HUES64 (cell line): ENCODE results near the gene FBXO24.
"Not testable (repeated sequence)": the region's sequence is repeated elsewhere in the genome, so short reads cannot be mapped to it uniquely, and the experiment has no call there.

Source experiments
- H3K27ac ChIP-seq: 2 replicates; pipeline ENCODE4 v1.7.0; 2013; ENCODE audit warnings: low read depth, low read length, inconsistent platforms
- H3K27me3 ChIP-seq: 2 replicates; pipeline ENCODE4 v1.6.1; 2013; ENCODE audit warnings: mild to moderate bottlenecking, low read length; ENCODE audit not compliant: insufficient read depth
- H3K36me3 ChIP-seq: 2 replicates; pipeline ENCODE4 v1.6.1; 2013; ENCODE audit warnings: mild to moderate bottlenecking, low read length; ENCODE audit not compliant: insufficient read depth
- H3K4me1 ChIP-seq: 2 replicates; pipeline ENCODE4 v1.6.1; 2013; ENCODE audit warnings: mild to moderate bottlenecking, low read length, moderate library complexity; ENCODE audit not compliant: insufficient read depth
- H3K4me3 ChIP-seq: 2 replicates; pipeline ENCODE4 v1.5.1; 2013; ENCODE audit warnings: mild to moderate bottlenecking, low read length, moderate library complexity
- H3K9ac ChIP-seq: 2 replicates; pipeline ENCODE4 v1.6.1; 2013; ENCODE audit warnings: mild to moderate bottlenecking, low read depth, low read length
- H3K9me3 ChIP-seq: 2 replicates; pipeline ENCODE4 v1.6.1; 2013; ENCODE audit warnings: low read depth, low read length; ENCODE audit not compliant: insufficient read depth
- WGBS: fragments of 150-250, 120-280 bp; methylation state at CpG from one replicate; pipeline ENCODE4 v1.1.7; 2013; ENCODE audit warnings: missing lambda C conversion rate; 5-methylcytosine and 5-hydroxymethylcytosine counted together

The FBXO24 gene

GRCh38 chr7:100561491-100562194 is 24.5 kb upstream of the FBXO24 start:
- Histone ChIP-seq H3K9me3 (no peaks in the 10 kb centered on the region), H3K9ac (no peak overlapping the region)
- 96% methylated on average over 12 of the region's 12 CpGs for WGBS

GRCh38 chr7:100562195-100563099 is 23.7 kb upstream of the FBXO24 start:
- 93% methylated on average over 26 of the region's 26 CpGs for WGBS
- H3K36me3 ChIP-seq = no peaks in the 10 kb centered on the region
- no peak overlapping the region for H3K4me3 ChIP-seq
- H3K9ac ChIP-seq = no peak overlapping the region
- no peaks in the 10 kb centered on the region for H3K9me3 ChIP-seq
- no peak overlapping the region for H3K27ac ChIP-seq
- no peaks in the 10 kb centered on the region for H3K27me3 ChIP-seq
- peaks cover 1% of the 10 kb centered on the region; the same call in 1 of the 2 replicates for H3K4me1 ChIP-seq

More at GRCh38 chr7:100561491-100562194, 24.5 kb upstream of the FBXO24 start:
- H3K27ac ChIP-seq = no peak overlapping the region
- H3K4me3 ChIP-seq = no peak overlapping the region
- no peaks in the 10 kb centered on the region for H3K27me3 ChIP-seq
- H3K4me1 ChIP-seq = no peaks in the 10 kb centered on the region
- H3K36me3 ChIP-seq = no peaks in the 10 kb centered on the region

- H3K4me3 ChIP-seq = no peak overlapping the region
- WGBS = 96% methylated on average over 8 of the region's 8 CpGs
- no peak overlapping the region for H3K9ac ChIP-seq
- H3K27ac ChIP-seq = no peak overlapping the region
- no peaks in the 10 kb centered on the region for H3K9me3 ChIP-seq
- no peaks in the 10 kb centered on the region for H3K27me3 ChIP-seq
- H3K36me3 ChIP-seq = no peaks in the 10 kb centered on the region
- H3K4me1 ChIP-seq = peaks cover 4% of the 10 kb centered on the region; the same call in 1 of the 2 replicates
Measured at GRCh38 chr7:100563100-100563564, 23.0 kb upstream of the FBXO24 start.

GRCh38 chr7:100563809-100564400 is 22.2 kb upstream of the FBXO24 start:
- H3K9ac ChIP-seq = no peak overlapping the region
- 47% methylated on average over 12 of the region's 12 CpGs for WGBS
- H3K4me3 ChIP-seq = no peak overlapping the region
- peaks cover 1% of the 10 kb centered on the region; the same call in 1 of the 2 replicates for H3K27me3 ChIP-seq
- H3K27ac ChIP-seq = no peak overlapping the region
- peaks cover 5% of the 10 kb centered on the region; the same call in 1 of the 2 replicates for H3K4me1 ChIP-seq
- H3K36me3 ChIP-seq = no peaks in the 10 kb centered on the region
- no peaks in the 10 kb centered on the region for H3K9me3 ChIP-seq

GRCh38 chr7:100564405-100564804 is 21.7 kb upstream of the FBXO24 start:
- not testable (repeated sequence) for H3K27ac ChIP-seq, H3K27me3 ChIP-seq, H3K4me1 ChIP-seq, H3K9me3 ChIP-seq, H3K36me3 ChIP-seq, H3K9ac ChIP-seq, H3K4me3 ChIP-seq
- 89% methylated on average over 6 of the region's 6 CpGs for WGBS

- 97% methylated on average over 10 of the region's 11 CpGs for WGBS
- Histone ChIP-seq H3K27ac (no peak overlapping the region), H3K9me3 (no peaks in the 10 kb centered on the region), H3K9ac (no peak overlapping the region), H3K4me3 (no peak overlapping the region), H3K27me3 (peaks cover 9% of the 10 kb centered on the region), H3K4me1 (peaks cover 9% of the 10 kb centered on the region; the same call in 1 of the 2 replicates), H3K36me3 (no peaks in the 10 kb centered on the region)
Measured at GRCh38 chr7:100565133-100565571, 21.0 kb upstream of the FBXO24 start.

GRCh38 chr7:100566018-100566531 is 20.1 kb upstream of the FBXO24 start:
- peaks cover 13% of the 10 kb centered on the region; the same call in 1 of the 2 replicates for H3K4me1 ChIP-seq

GRCh38 chr7:100567031-100567730 is 18.9 kb upstream of the FBXO24 start:
- WGBS = 77% methylated on average over 11 of the region's 12 CpGs
- Histone ChIP-seq H3K4me1 (peaks cover 24% of the 10 kb centered on the region), H3K9ac (no peak overlapping the region)

More at GRCh38 chr7:100566018-100566531, 20.1 kb upstream of the FBXO24 start:
- Histone ChIP-seq H3K9ac (no peak overlapping the region), H3K36me3 (no peaks in the 10 kb centered on the region), H3K4me3 (no peak overlapping the region), H3K27ac (no peak overlapping the region), H3K9me3 (no peaks in the 10 kb centered on the region), H3K27me3 (peaks cover 18% of the 10 kb centered on the region)
- WGBS = 91% methylated on average over 5 of the region's 6 CpGs

GRCh38 chr7:100567751-100568175 is 18.4 kb upstream of the FBXO24 start:
- no peak overlapping the region for H3K9ac ChIP-seq
- no peak overlapping the region for H3K4me3 ChIP-seq
- H3K27ac ChIP-seq = no peak overlapping the region
- 82% methylated on average over 3 of the region's 3 CpGs for WGBS
- no peaks in the 10 kb centered on the region for H3K36me3 ChIP-seq
- H3K4me1 ChIP-seq = peaks cover 24% of the 10 kb centered on the region
- peaks cover 20% of the 10 kb centered on the region for H3K27me3 ChIP-seq
- no peaks in the 10 kb centered on the region for H3K9me3 ChIP-seq

More at GRCh38 chr7:100567031-100567730, 18.9 kb upstream of the FBXO24 start:
- Histone ChIP-seq H3K36me3 (no peaks in the 10 kb centered on the region), H3K4me3 (no peak overlapping the region), H3K27me3 (peaks cover 20% of the 10 kb centered on the region), H3K27ac (no peak overlapping the region), H3K9me3 (no peaks in the 10 kb centered on the region)

GRCh38 chr7:100568176-100568895 is 17.8 kb upstream of the FBXO24 start:
- H3K4me1 ChIP-seq = peaks cover 24% of the 10 kb centered on the region
- no peaks in the 10 kb centered on the region for H3K36me3 ChIP-seq
- no peak overlapping the region for H3K4me3 ChIP-seq
- no peak overlapping the region for H3K9ac ChIP-seq
- WGBS = 84% methylated on average over 11 of the region's 11 CpGs
- peaks cover 20% of the 10 kb centered on the region for H3K27me3 ChIP-seq
- H3K27ac ChIP-seq = no peak overlapping the region
- H3K9me3 ChIP-seq = no peaks in the 10 kb centered on the region
